Measurements from ENCODE around the gene UNC79.

UNC79 gene

GRCh38 chr14:93657875-93658274, 227.1 kb downstream of the UNC79 start:
- TF ChIP-seq, protein P1, sequence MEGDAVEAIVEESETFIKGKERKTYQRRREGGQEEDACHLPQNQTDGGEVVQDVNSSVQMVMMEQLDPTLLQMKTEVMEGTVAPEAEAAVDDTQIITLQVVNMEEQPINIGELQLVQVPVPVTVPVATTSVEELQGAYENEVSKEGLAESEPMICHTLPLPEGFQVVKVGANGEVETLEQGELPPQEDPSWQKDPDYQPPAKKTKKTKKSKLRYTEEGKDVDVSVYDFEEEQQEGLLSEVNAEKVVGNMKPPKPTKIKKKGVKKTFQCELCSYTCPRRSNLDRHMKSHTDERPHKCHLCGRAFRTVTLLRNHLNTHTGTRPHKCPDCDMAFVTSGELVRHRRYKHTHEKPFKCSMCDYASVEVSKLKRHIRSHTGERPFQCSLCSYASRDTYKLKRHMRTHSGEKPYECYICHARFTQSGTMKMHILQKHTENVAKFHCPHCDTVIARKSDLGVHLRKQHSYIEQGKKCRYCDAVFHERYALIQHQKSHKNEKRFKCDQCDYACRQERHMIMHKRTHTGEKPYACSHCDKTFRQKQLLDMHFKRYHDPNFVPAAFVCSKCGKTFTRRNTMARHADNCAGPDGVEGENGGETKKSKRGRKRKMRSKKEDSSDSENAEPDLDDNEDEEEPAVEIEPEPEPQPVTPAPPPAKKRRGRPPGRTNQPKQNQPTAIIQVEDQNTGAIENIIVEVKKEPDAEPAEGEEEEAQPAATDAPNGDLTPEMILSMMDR (conservative IDR thresholded peaks at IDR 0.05), result no peak
- H3K27ac ChIP-seq, result no peak overlapping the region

- TF ChIP-seq, protein P1 (conservative IDR thresholded peaks at IDR 0.05), result no peak
Observed at GRCh38 chr14:93663317-93663716, 232.6 kb downstream of the UNC79 start.

DNA sequence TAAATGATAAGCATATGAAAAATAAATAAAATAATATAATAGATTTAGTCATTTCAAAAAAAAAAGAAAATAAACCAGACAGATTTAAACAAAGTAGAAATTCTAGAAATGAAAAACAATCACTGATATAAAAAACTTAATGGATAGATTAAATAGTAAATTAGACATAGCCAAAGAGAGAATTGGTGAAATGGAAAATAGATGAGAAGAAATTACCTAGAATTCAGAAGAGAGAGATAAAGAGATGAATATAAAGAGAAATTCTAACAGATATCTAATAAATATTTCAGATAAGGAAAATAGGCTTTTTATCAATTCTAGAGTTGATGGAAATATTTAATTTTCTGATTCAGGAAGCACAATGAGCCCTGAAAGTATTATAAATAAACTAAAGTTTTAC, 234.4 kb downstream of the UNC79 start:
- TF ChIP-seq, protein P1 (conservative IDR thresholded peaks at IDR 0.05), result no peak
- no peak overlapping the region for H3K27ac ChIP-seq

More at GRCh38 chr14:93663317-93663716, 232.6 kb downstream of the UNC79 start:
- H3K27ac ChIP-seq, result no peak overlapping the region

DNA sequence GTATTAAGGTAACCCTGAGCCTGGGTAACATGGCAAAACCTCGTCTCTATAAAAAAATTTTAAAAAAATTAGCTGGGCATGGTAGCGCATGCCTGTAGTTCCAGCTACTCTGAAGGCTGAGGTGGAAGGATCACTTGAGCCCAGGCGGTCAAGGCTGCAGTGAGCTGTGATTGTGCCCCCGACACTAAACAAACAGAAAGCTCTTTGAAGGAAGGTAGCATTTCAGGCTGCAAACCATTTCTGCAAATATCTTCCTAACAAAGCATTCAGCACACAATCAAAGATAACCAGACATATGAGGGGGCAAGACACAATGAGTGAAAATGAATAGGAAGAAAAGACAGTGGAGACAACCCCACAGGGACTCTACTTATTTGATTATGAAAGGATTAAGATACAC, 238.9 kb downstream of the UNC79 start:
- TF ChIP-seq, protein P1 (conservative IDR thresholded peaks at IDR 0.05), result no peak
- H3K27ac ChIP-seq, result no peak overlapping the region

DNA sequence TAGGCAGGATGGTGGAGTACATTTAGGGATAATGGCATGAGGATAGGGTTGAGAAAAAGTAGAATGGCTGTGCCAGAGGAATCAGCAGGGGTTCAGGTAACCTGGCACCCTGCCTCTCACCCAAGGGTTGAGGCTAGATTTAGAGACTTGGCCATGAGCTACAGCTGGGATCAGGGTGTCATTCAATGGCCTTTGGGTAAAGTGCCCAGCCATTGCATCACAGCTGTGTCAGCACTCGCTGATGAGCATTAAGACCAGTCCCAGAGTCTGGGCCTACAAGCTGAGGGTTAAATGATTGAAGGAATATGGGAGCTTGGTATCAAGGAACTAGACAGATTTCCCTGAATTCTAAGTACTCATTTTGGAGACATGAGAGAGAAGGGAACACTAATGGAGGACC, 243.6 kb downstream of the UNC79 start:
- no peak overlapping the region for H3K27ac ChIP-seq
- TF ChIP-seq, protein P1 (conservative IDR thresholded peaks at IDR 0.05), result no peak

- TF ChIP-seq, protein P1 (conservative IDR thresholded peaks at IDR 0.05), result no peak
- no peak overlapping the region for H3K27ac ChIP-seq
Observed at GRCh38 chr14:93675651-93676050, 244.9 kb downstream of the UNC79 start.

- H3K27ac ChIP-seq, result no peak overlapping the region
- TF ChIP-seq, protein P1 (conservative IDR thresholded peaks at IDR 0.05), result no peak
Observed at GRCh38 chr14:93676416-93676958, 245.7 kb downstream of the UNC79 start.

Measured in VCaP (cell line).